Testis (tissue), 2 donors: ENCODE results near the gene ANKRD44.

Experiments used
- POLR2A ChIP-seq: fragments of 450-650 bp; IDR thresholded peaks from one replicate; pipeline ENCODE4 v1.6.1; 2017; ENCODE audit warnings: antibody characterized with exemption, mild to moderate bottlenecking, moderate library complexity
- TF ChIP-seq, protein P1 (sequence below), 3 experiments: fragments of 450-650 bp in 2 of 3; fragments of 200-600 bp in 1 of 3; sonication (generic) in 1 of 3; IDR thresholded peaks; one replicate each; pipeline ENCODE4 v1.5.1; 2016 to 2019; ENCODE audit warnings: antibody characterized with exemption in 3 of 3, mild to moderate bottlenecking in 2 of 3, moderate library complexity in 1 of 3

DNA sequence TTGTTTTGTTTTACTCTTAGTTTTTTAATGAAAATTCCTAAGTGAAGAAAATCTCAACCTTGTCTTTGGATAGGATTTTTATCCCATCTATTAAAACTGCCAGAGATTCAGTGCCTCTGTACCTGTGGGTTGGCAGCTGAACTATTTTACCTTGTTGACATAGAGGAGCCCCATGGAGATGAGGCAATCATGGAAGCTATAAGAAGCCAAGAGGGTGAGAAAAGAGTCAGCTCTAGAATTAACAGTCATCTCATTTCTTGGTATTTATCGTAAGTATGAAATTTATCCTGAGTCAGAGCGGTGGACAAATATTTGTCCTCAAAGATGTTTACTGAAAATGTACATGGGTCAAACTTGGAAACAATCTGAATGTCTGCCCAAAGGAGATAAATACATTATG lies 348.3 kb downstream of the ANKRD44 start:
- no peak for TF ChIP-seq POLR2A
- TF ChIP-seq, protein P1, sequence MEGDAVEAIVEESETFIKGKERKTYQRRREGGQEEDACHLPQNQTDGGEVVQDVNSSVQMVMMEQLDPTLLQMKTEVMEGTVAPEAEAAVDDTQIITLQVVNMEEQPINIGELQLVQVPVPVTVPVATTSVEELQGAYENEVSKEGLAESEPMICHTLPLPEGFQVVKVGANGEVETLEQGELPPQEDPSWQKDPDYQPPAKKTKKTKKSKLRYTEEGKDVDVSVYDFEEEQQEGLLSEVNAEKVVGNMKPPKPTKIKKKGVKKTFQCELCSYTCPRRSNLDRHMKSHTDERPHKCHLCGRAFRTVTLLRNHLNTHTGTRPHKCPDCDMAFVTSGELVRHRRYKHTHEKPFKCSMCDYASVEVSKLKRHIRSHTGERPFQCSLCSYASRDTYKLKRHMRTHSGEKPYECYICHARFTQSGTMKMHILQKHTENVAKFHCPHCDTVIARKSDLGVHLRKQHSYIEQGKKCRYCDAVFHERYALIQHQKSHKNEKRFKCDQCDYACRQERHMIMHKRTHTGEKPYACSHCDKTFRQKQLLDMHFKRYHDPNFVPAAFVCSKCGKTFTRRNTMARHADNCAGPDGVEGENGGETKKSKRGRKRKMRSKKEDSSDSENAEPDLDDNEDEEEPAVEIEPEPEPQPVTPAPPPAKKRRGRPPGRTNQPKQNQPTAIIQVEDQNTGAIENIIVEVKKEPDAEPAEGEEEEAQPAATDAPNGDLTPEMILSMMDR (IDR thresholded peaks at IDR 0.05), result no peak
